Bronchial epithelial cell (primary cell): Measurements from ENCODE around the gene STRN3. TPM values are rescaled to one million over a fixed set of nuclear protein-coding genes. Genes with fewer than 3 reads are reported as not detected.
A peak's percentile ranks its signal among the peaks of the same experiment; 100 is the strongest.
"Not testable (repeated sequence)": the region's sequence is repeated elsewhere in the genome, so short reads cannot be mapped to it uniquely, and the experiment has no call there.

Experiments
- DNase-seq: peaks from one replicate; pipeline ENCODE4 v3.0.0-alpha.2; 2010; ENCODE audit warnings: low read depth
- FAIRE-seq: peaks from 2 replicates; lab custom pipeline; 2011; peaks lifted over from hg19 to GRCh38; lab: Jason Lieb, UNC
- H3K27me3 ChIP-seq: 2 replicates; pipeline ENCODE4 v1.5.1; 2011; ENCODE audit warnings: low read length; ENCODE audit not compliant: control insufficient read depth, insufficient read depth
- H3K36me3 ChIP-seq: 2 replicates; pipeline ENCODE4 v1.5.1; 2011; ENCODE audit warnings: low read length; ENCODE audit not compliant: control insufficient read depth, insufficient read depth
- H3K4me3 ChIP-seq: 2 replicates; pipeline ENCODE4 v1.5.1; 2011; ENCODE audit warnings: mild to moderate bottlenecking, low read depth, low read length, control low read depth
- CTCF ChIP-seq: IDR thresholded peaks from 2 replicates; pipeline ENCODE4 v1.5.1; 2011; ENCODE audit warnings: mild to moderate bottlenecking, moderate library complexity, low read length, control low read depth, inconsistent platforms; ENCODE audit not compliant: insufficient read depth, severe bottlenecking
- total RNA-seq: library from RNA; depleted of rRNA; stranded (reverse); fragments of >200 nt; gene quantifications from 2 replicates; pipeline ENCODE4 v1.2.1, GENCODE V29; 2014

STRN3 gene
- total RNA-seq, 1 donor from 2014 or later, result 76.9 TPM

- no peaks in the 10 kb centered on the region for H3K27me3 ChIP-seq
- H3K4me3 ChIP-seq, result no peak overlapping the region
- TF ChIP-seq CTCF, result no peak
- no peaks in the 10 kb centered on the region for H3K36me3 ChIP-seq
- DNase-seq, result peak; percentile 20
- FAIRE-seq, result no peak
Observed at GRCh38 chr14:30974628-30975027, 51.6 kb downstream of the STRN3 start.

GRCh38 chr14:30972882-30973582 lies 53.1 kb downstream of the STRN3 start:
- Histone ChIP-seq H3K27me3 (no peaks in the 10 kb centered on the region), H3K4me3 (no peak overlapping the region), H3K36me3 (no peaks in the 10 kb centered on the region)
- no peak for DNase-seq
- no peak for TF ChIP-seq CTCF
- no peak for FAIRE-seq

- H3K4me3 ChIP-seq, H3K27me3 ChIP-seq, H3K36me3 ChIP-seq, FAIRE-seq, DNase-seq: not testable (repeated sequence)
Observed at GRCh38 chr14:30972036-30972732, 54.0 kb downstream of the STRN3 start.

- H3K4me3 ChIP-seq, result no peak overlapping the region
- no peak for FAIRE-seq
- TF ChIP-seq CTCF, result no peak
- no peaks in the 10 kb centered on the region for H3K36me3 ChIP-seq
- no peak for DNase-seq
- no peaks in the 10 kb centered on the region for H3K27me3 ChIP-seq
Observed at GRCh38 chr14:30971586-30971985, 54.6 kb downstream of the STRN3 start.

- FAIRE-seq, H3K36me3 ChIP-seq, DNase-seq, H3K4me3 ChIP-seq, H3K27me3 ChIP-seq: not testable (repeated sequence)
Observed at GRCh38 chr14:30969796-30970195, 56.4 kb downstream of the STRN3 start.

GRCh38 chr14:30967364-30968098 lies 58.6 kb downstream of the STRN3 start:
- not testable (repeated sequence) for H3K4me3 ChIP-seq, H3K27me3 ChIP-seq, DNase-seq, H3K36me3 ChIP-seq, FAIRE-seq
